MM.1S (cell line): ENCODE data around the gene TENM4.

Experiments
- CTCF ChIP-seq: fragments of 300-600 bp; sonication (generic); IDR thresholded peaks from 2 replicates; pipeline ENCODE4 v1.5.1; 2016; ENCODE audit warnings: antibody characterized with exemption, low read length, mixed read lengths
- EZH2phosphoT487 ChIP-seq: fragments of 300-600 bp; sonication (generic); IDR thresholded peaks from 2 replicates; pipeline ENCODE4 v1.6.1; 2018; ENCODE audit warnings: antibody characterized with exemption, low read length

- TF ChIP-seq EZH2phosphoT487 (no peak), CTCF (no peak)
These were observed 324.2 kb downstream of the TENM4 start for GRCh38 chr11:79116600-79116999.
